CD4-positive, alpha-beta T cell treated with Interleukin-15 for 1 hour (primary cell): Measurements from ENCODE around the gene ABLIM1.

Experiments used
- DNase-seq: peaks from one replicate; pipeline ENCODE4 v3.0.0-alpha.2; 2020

The ABLIM1 gene

GRCh38 chr10:114436941-114437340 lies 221.1 kb downstream of the ABLIM1 start:
- no peak for DNase-seq

GRCh38 chr10:114432566-114433093 lies 225.4 kb downstream of the ABLIM1 start:
- DNase-seq = no peak

GRCh38 chr10:114431414-114432135 lies 226.5 kb downstream of the ABLIM1 start:
- DNase-seq = no peak

- DNase-seq = no peak
Observed at GRCh38 chr10:114430688-114431413, 227.2 kb downstream of the ABLIM1 start.

GRCh38 chr10:114429581-114430335 lies 228.3 kb downstream of the ABLIM1 start:
- no peak for DNase-seq

GRCh38 chr10:114427124-114427852 lies 230.8 kb downstream of the ABLIM1 start:
- DNase-seq = no peak

- no peak for DNase-seq
Observed at GRCh38 chr10:114426476-114426875, 231.6 kb downstream of the ABLIM1 start.

- DNase-seq = no peak
Observed at GRCh38 chr10:114420811-114421485, 237.1 kb downstream of the ABLIM1 start.

- no peak for DNase-seq
Observed at GRCh38 chr10:114418109-114418508, 240.0 kb downstream of the ABLIM1 start.

- DNase-seq = no peak
Observed at GRCh38 chr10:114412907-114413797, 244.9 kb downstream of the ABLIM1 start.

- no peak for DNase-seq
Observed at GRCh38 chr10:114408968-114409444, 249.1 kb downstream of the ABLIM1 start.

GRCh38 chr10:114408112-114408967 lies 249.7 kb downstream of the ABLIM1 start:
- no peak for DNase-seq

GRCh38 chr10:114406455-114406854 lies 251.6 kb downstream of the ABLIM1 start:
- no peak for DNase-seq

- DNase-seq = no peak
Observed at GRCh38 chr10:114405011-114405350, 253.1 kb downstream of the ABLIM1 start.

- DNase-seq = no peak
Observed at GRCh38 chr10:114404171-114405010, 253.7 kb downstream of the ABLIM1 start, which contains the start of gene AFAP1L2. Gene AFAP1L2 (minus strand): TSS chr10:114404502. CDS start chr10:114404455, 47 bp downstream.

- DNase-seq = no peak
Observed at GRCh38 chr10:114403541-114404161, 254.4 kb downstream of the ABLIM1 start.

- no peak for DNase-seq
Observed at GRCh38 chr10:114402871-114403540, 255.1 kb downstream of the ABLIM1 start.

- no peak for DNase-seq
Observed at GRCh38 chr10:114402233-114402632, 255.8 kb downstream of the ABLIM1 start.
